GM23338 (cell line): ENCODE results near the gene MSL3B.

Source experiments
- CREB1 ChIP-seq: fragments of 250-450 bp; sonication (Bioruptor Pico); IDR thresholded peaks from 2 replicates; pipeline ENCODE4 v1.5.0; 2020; ENCODE audit warnings: low read depth, mild to moderate bottlenecking, moderate library complexity
- CTCF ChIP-seq, 2 experiments: fragments of 200-600 bp in 1 of 2; sonication (generic) in 1 of 2; conservative IDR thresholded peaks; 2 replicates each; pipeline versions ENCODE4 v1.5.1 to v1.6.1; 2016 to 2017; ENCODE audit warnings: antibody characterized with exemption in 2 of 2, low read depth in 2 of 2, mild to moderate bottlenecking in 2 of 2, moderate library complexity in 1 of 2
- ETS1 ChIP-seq: IDR thresholded peaks from 2 replicates; pipeline ENCODE4 v1.6.1; 2016; ENCODE audit warnings: antibody characterized with exemption
- EZH2 ChIP-seq: fragments of 200-600 bp; sonication (generic); IDR thresholded peaks from one replicate; pipeline ENCODE4 v1.8.0; 2017; ENCODE audit warnings: antibody characterized with exemption, mild to moderate bottlenecking, low read depth; ENCODE audit not compliant: unreplicated experiment
- EZH2phosphoT487 ChIP-seq: fragments of 200-600 bp; sonication (generic); IDR thresholded peaks from one replicate; pipeline ENCODE4 v1.8.1; 2018; ENCODE audit warnings: antibody characterized with exemption; ENCODE audit not compliant: unreplicated experiment
- NANOG ChIP-seq: IDR thresholded peaks from 2 replicates; pipeline ENCODE4 v1.6.1; 2016; ENCODE audit warnings: antibody characterized with exemption, borderline replicate concordance
- POLR2AphosphoS5 ChIP-seq: IDR thresholded peaks from 2 replicates; pipeline ENCODE4 v1.6.1; 2016; ENCODE audit warnings: antibody characterized with exemption, low read depth
- REST ChIP-seq: IDR thresholded peaks from one replicate; pipeline ENCODE4 v1.6.1; 2018; ENCODE audit warnings: antibody characterized with exemption; ENCODE audit not compliant: unreplicated experiment
- STAT1 ChIP-seq: IDR thresholded peaks from one replicate; pipeline ENCODE4 v1.6.1; 2016; ENCODE audit warnings: antibody characterized with exemption; ENCODE audit not compliant: unreplicated experiment

- TF ChIP-seq POLR2AphosphoS5 (no peak), CTCF (conservative IDR thresholded peaks at IDR 0.05; ENCODE audit: low read depth in 2 of 2) (no peak), CREB1 (CRISPR knock-in tag) (no peak), EZH2 (no peak), NANOG (no peak), REST (no peak), EZH2phosphoT487 (no peak), ETS1 (no peak), STAT1 (no peak)
Measured at GRCh38 chr2:233830111-233830802, 37.9 kb downstream of the MSL3B start.
